Cardiac muscle cell (in vitro differentiated cells and primary cell): ENCODE data around the gene DLG2. TPM values are rescaled to one million over a fixed set of nuclear protein-coding genes. Genes with fewer than 3 reads are reported as not detected.
A peak's percentile ranks its signal among the peaks of the same experiment; 100 is the strongest.

Experiments used
- DNase-seq, 2 donors: peaks; one replicate each; pipeline versions ENCODE4 v3.0.0 to v3.0.0-alpha.2; 2010 to 2017; ENCODE audit warnings: low read depth in 1 of 2, low spot score in 1 of 2
- H3K27ac ChIP-seq: fragments of 200-600 bp; sonication (generic); 2 replicates; pipeline ENCODE4 v1.5.1; 2016
- H3K27me3 ChIP-seq: fragments of 200-600 bp; sonication (generic); 2 replicates; pipeline ENCODE4 v1.6.0; 2016; ENCODE audit warnings: control low read depth
- H3K36me3 ChIP-seq: fragments of 200-600 bp; sonication (generic); 2 replicates; pipeline ENCODE4 v1.5.1; 2016; ENCODE audit warnings: control low read depth
- H3K4me1 ChIP-seq: fragments of 200-600 bp; sonication (generic); 2 replicates; pipeline ENCODE4 v1.8.1; 2017; ENCODE audit warnings: low read depth, mild to moderate bottlenecking, mixed run types
- H3K4me3 ChIP-seq: fragments of 200-600 bp; sonication (generic); 2 replicates; pipeline ENCODE4 v1.5.1; 2016; ENCODE audit warnings: mild to moderate bottlenecking
- H3K9me3 ChIP-seq: fragments of 200-600 bp; sonication (generic); 2 replicates; pipeline ENCODE4 v1.5.1; 2017; ENCODE audit warnings: low read depth, mild to moderate bottlenecking, control low read depth
- CTCF ChIP-seq: IDR thresholded peaks from 2 replicates; pipeline ENCODE4 v1.5.1; 2012; ENCODE audit warnings: low read depth, mild to moderate bottlenecking, low read length
- polyA plus RNA-seq: library from polyadenylated mRNA; unstranded; fragments of >200 nt; fragmentation: Nextera tagmentation; extraction: Ambion mirVana; gene quantifications from 2 replicates; pipeline ENCODE4 v1.2.1, GENCODE V29; 2016
- total RNA-seq: library from RNA; depleted of rRNA; stranded (reverse); fragments of >200 nt; gene quantifications from 2 replicates; pipeline ENCODE4 v1.2.3, GENCODE V29; 2016

Gene DLG2
- total and polyA plus RNA-seq, 2 experiments from 2014 or later: 3.5 to 15.9 TPM

DNA sequence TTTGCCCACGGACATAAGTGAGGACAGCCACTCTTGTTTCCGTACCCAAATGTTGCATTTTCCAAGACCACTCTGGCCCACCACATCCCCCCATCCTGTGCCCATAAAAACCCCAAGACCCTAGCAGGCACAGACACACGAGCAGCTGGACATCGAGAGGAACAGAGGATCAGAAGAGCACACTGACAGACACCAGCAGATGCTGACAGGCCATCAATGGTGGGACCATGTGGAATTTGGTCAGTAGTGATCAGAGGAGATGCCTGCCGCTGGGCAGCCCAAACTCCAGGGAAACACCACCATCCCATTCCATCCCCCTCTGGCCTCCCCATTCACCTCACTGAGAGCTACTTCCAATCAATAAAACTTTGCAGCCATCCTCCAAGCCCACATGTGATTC lies 87.0 kb downstream of the DLG2 start:
- no peak for DNase-seq
- no peaks in the 10 kb centered on the region for H3K36me3 ChIP-seq
- H3K9me3 ChIP-seq: no peaks in the 10 kb centered on the region
- H3K27ac ChIP-seq: peak overlapping the region; percentile 6
- peaks cover 8% of the 10 kb centered on the region for H3K4me1 ChIP-seq
- H3K4me3 ChIP-seq: no peak overlapping the region
- no peak for TF ChIP-seq CTCF
- no peaks in the 10 kb centered on the region for H3K27me3 ChIP-seq

DNA sequence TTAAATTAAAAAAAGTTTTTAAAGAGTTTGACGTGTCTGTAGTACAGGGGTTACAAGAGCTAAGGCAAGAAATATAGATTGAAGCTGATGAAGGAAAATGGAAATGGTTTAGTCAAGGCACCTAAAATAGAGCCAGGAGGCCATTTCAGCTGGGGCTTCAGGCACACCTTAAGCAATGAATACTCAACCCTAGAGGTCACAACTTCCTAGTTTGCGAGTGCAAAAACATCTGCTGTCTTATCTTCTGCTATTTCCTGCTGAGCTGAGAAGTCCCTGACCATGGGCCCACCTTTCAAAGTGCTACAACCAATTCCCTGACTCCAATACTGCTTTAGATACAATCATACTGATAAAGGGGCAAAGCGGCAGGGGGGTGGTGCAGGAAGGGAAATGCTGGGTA lies 87.4 kb downstream of the DLG2 start:
- Histone ChIP-seq H3K9me3 (no peaks in the 10 kb centered on the region), H3K4me3 (no peak overlapping the region), H3K36me3 (no peaks in the 10 kb centered on the region), H3K27me3 (no peaks in the 10 kb centered on the region), H3K27ac (peak overlapping the region; percentile 6), H3K4me1 (peaks cover 8% of the 10 kb centered on the region)
- no peak for TF ChIP-seq CTCF
- no peak for DNase-seq

DNA sequence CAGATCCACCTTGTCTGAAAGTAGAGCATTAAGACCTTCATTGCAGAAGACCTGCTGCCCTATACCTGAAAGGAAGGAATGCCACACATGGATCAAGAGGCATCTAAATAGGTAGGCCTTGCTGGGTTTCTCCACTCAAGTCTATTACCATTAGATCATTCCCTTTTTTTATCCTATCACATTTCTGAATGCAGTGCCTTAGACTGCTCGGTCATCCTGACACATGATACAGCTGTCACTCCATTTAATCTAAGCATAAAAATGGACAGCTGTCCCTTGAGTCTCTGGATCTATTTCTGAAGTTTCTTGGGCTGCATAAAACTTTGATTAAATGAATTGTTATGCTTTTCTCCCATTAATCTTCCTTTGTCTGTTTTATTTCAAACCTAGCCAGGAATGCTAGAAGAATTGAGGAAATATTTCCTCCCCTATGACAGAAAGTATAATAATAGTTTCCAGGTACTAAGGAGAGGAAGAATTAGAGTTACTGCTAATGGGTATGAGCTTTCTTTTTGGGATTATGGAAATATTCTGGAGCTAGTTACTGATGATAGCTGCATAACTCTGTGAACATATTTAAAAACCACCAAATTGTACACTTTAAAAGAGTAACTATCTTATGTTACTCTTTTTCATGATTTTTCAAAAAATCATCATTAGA lies 88.0 kb downstream of the DLG2 start:
- H3K36me3 ChIP-seq: no peaks in the 10 kb centered on the region
- H3K4me1 ChIP-seq: peaks cover 8% of the 10 kb centered on the region
- DNase-seq: no peak
- TF ChIP-seq CTCF: no peak
- H3K27ac ChIP-seq: no peak overlapping the region
- H3K27me3 ChIP-seq: no peaks in the 10 kb centered on the region
- H3K9me3 ChIP-seq: no peaks in the 10 kb centered on the region
- no peak overlapping the region for H3K4me3 ChIP-seq

DNA sequence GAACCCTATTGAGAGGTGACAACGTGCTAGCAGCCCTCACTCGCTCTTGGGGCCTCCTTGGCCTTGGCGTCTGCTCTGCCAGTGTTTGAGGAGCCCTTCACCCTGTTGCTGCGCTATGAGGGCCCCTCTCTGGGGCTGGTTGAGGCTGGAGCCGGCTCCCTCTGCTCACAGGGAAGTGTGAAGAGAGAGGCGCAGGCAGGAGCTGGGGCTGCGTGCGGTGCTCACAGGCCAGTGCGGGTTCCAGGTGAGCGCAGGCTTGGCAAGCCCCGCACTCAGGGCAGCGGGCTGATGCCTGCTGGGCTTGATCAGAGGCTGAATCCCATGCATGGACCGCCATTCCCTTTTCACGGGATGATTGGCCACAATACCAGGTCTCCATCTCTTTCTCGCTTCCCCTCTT lies 90.7 kb downstream of the DLG2 start:
- H3K4me3 ChIP-seq: no peak overlapping the region
- H3K4me1 ChIP-seq: peaks cover 9% of the 10 kb centered on the region
- no peaks in the 10 kb centered on the region for H3K27me3 ChIP-seq
- H3K36me3 ChIP-seq: no peaks in the 10 kb centered on the region
- DNase-seq: no peak
- H3K9me3 ChIP-seq: no peaks in the 10 kb centered on the region
- H3K27ac ChIP-seq: no peak overlapping the region
- TF ChIP-seq CTCF: no peak

GRCh38 chr11:85534806-85535205 lies 92.3 kb downstream of the DLG2 start:
- Histone ChIP-seq H3K4me1 (peaks cover 8% of the 10 kb centered on the region), H3K27ac (no peak overlapping the region), H3K4me3 (no peak overlapping the region), H3K9me3 (no peaks in the 10 kb centered on the region), H3K27me3 (no peaks in the 10 kb centered on the region), H3K36me3 (no peaks in the 10 kb centered on the region)
- no peak for DNase-seq
- TF ChIP-seq CTCF: no peak
